CD4-positive, alpha-beta memory T cell (primary cell): ENCODE data around the gene TOMM40L. TPM values are rescaled to one million over a fixed set of nuclear protein-coding genes. Genes with fewer than 3 reads are reported as not detected.

Experiments
- CTCF ChIA-PET: fragments of 350-600 bp; sonication (Branson Sonifier 250); formaldehyde crosslinking; loops from one replicate; lab custom pipeline; 2021; ENCODE audit warnings: inconsistent platforms; ENCODE audit not compliant: partially characterized antibody; lab: Charles Lee
- POLR2A ChIA-PET: fragments of 350-600 bp; sonication (Branson Sonifier 250); formaldehyde crosslinking; loops from one replicate; lab custom pipeline; 2021; ENCODE audit not compliant: partially characterized antibody; lab: Charles Lee
- DNase-seq, 5 donors: peaks; one replicate each; pipeline versions ENCODE4 v3.0.0 to v3.0.0-alpha.2; 2020 to 2022; ENCODE audit warnings: mixed read lengths in 1 of 5
- H3K27ac ChIP-seq: one replicate; pipeline ENCODE4 v1.7.0; 2013; ENCODE audit warnings: low read depth, low read length
- H3K27me3 ChIP-seq: 2 replicates; pipeline ENCODE4 v1.7.0; 2013; ENCODE audit warnings: mild to moderate bottlenecking, low read length, moderate library complexity; ENCODE audit not compliant: insufficient read depth
- H3K36me3 ChIP-seq: 2 replicates; pipeline ENCODE4 v1.7.0; 2013; ENCODE audit warnings: mild to moderate bottlenecking, low read length, moderate library complexity; ENCODE audit not compliant: insufficient read depth
- H3K4me1 ChIP-seq: 2 replicates; pipeline ENCODE4 v1.7.0; 2013; ENCODE audit warnings: mild to moderate bottlenecking, low read length, moderate library complexity; ENCODE audit not compliant: insufficient read depth
- H3K4me3 ChIP-seq, 2 donors: one replicate each; pipeline ENCODE4 v1.7.0; 2013; ENCODE audit warnings: low read length in 2 of 2, mild to moderate bottlenecking in 1 of 2
- H3K9me3 ChIP-seq, 2 donors: one replicate each; pipeline ENCODE4 v1.7.0; 2013; ENCODE audit warnings: low read length in 2 of 2, control low read depth in 1 of 2; ENCODE audit not compliant: control insufficient read depth in 1 of 2
- H3K27ac Mint-ChIP-seq, 7 donors: one replicate each; pipeline ENCODE4 v1.8.0; 2020 to 2021; ENCODE audit warnings: mixed read lengths in 7 of 7, mild to moderate bottlenecking in 6 of 7, inconsistent platforms in 3 of 7, moderate library complexity in 3 of 7
- H3K27me3 Mint-ChIP-seq, 2 donors: one replicate each; pipeline ENCODE4 v1.8.0; 2020 to 2021; ENCODE audit warnings: mixed read lengths in 2 of 2
- H3K36me3 Mint-ChIP-seq, 2 donors: one replicate each; pipeline ENCODE4 v1.8.0; 2020 to 2021; ENCODE audit warnings: mixed read lengths in 2 of 2, inconsistent platforms in 1 of 2, mild to moderate bottlenecking in 1 of 2
- H3K4me1 Mint-ChIP-seq, 4 donors: one replicate each; pipeline ENCODE4 v1.8.0; 2020 to 2021; ENCODE audit warnings: mixed read lengths in 4 of 4, mild to moderate bottlenecking in 1 of 4
- H3K4me3 Mint-ChIP-seq, 8 donors: one replicate each; pipeline ENCODE4 v1.8.0; 2020 to 2021; ENCODE audit warnings: mixed read lengths in 8 of 8, mild to moderate bottlenecking in 7 of 8, moderate library complexity in 6 of 8, inconsistent platforms in 3 of 8
- H3K9me3 Mint-ChIP-seq, 8 donors: one replicate each; pipeline ENCODE4 v1.8.0; 2020 to 2021; ENCODE audit warnings: mixed read lengths in 8 of 8, mild to moderate bottlenecking in 5 of 8, inconsistent platforms in 3 of 8, moderate library complexity in 1 of 8
- intact Hi-C: fragments of 100-400 bp; cut with micrococcal nuclease; formaldehyde crosslinking; loops from one replicate; pipeline ENCODE4 v1.15.1; 2023
- polyA plus RNA-seq, 2 donors: library from polyadenylated mRNA; unstranded; fragments of 300-500 nt; fragmentation: Illumina TruSeq; gene quantifications; one replicate each; pipeline ENCODE4 v1.2.3, GENCODE V29; 2021
- total RNA-seq, 2 experiments: library from RNA; stranded (reverse); gene quantifications; one replicate each; pipeline ENCODE4 v1.2.3, GENCODE V29; 2021

Gene TOMM40L
- total and polyA plus RNA-seq, 4 experiments from 2014 or later, result 2.9 to 8.8 (median 7.5) TPM

GRCh38 chr1:161229896-161230295 lies 4.0 kb downstream of the TOMM40L start:
- peak overlapping the region in 2 of 7 donors; percentile 42 to 79 for H3K27ac Mint-ChIP-seq
- ChIA-PET POLR2A (interaction anchor here (0.9 kb wide), 1 partner anchor 28 kb away, joined by 3 read pairs; no protein-coding TSS in a partner anchor), CTCF (interaction anchor here (0.8 to 13.2 kb wide), 14 partner anchors 11 to 509 kb away, joined by 3 to 245 read pairs (median 4); partner anchors contain the start of gene PPOX)
- Histone ChIP-seq H3K4me3 (no peak overlapping the region), H3K27me3 (no peaks in the 10 kb centered on the region), H3K36me3 (peaks cover 24% of the 10 kb centered on the region), H3K9me3 (no peaks in the 10 kb centered on the region), H3K4me1 (peaks cover 28% of the 10 kb centered on the region), H3K27ac (no peak overlapping the region)
- peak overlapping the region in 1 of 8 donors; percentile 14 for H3K4me3 Mint-ChIP-seq
- peaks cover 4 to 32% of the 10 kb centered on the region in 2 donors for H3K36me3 Mint-ChIP-seq
- no peak for DNase-seq
- peaks cover 20 to 37% (median 28%) of the 10 kb centered on the region in 4 donors for H3K4me1 Mint-ChIP-seq
- H3K27me3 Mint-ChIP-seq, result no peaks in the 10 kb centered on the region
- intact Hi-C loops, result loop anchor here (5.0 to 10.0 kb wide), 2 partner anchors 137 to 515 kb away; partner anchors contain the start of genes CFAP126 and DUSP12
- no peaks in the 10 kb centered on the region for H3K9me3 Mint-ChIP-seq

DNA sequence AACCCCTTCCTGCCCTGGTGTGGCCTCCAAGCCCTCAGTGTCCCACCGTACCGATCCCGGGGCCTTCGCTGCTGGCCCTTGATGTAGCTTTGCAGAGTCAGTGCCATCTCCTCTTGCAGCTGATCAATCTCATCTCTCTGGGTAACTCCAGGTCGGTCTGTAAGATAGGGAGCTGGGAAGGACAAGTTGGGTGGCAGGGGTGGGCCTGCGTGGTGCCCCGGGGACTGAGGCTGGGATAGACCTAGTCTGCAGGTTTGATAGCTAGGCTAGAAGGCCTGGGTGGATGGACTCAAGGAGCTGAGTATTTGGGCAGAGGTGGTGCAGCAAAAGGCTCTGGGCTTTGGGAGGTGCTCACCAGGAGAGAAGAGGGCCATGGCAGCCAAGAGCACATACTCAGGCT lies 4.9 kb downstream of the TOMM40L start:
- Mint-ChIP-seq H3K27me3 (no peaks in the 10 kb centered on the region), H3K27ac (peak overlapping the region in 2 of 7 donors; percentile 15 to 70), H3K9me3 (no peaks in the 10 kb centered on the region), H3K4me1 (peaks cover 14 to 29% (median 22%) of the 10 kb centered on the region in 4 donors), H3K4me3 (no peak overlapping the region), H3K36me3 (peaks cover 4 to 32% of the 10 kb centered on the region in 2 donors)
- Histone ChIP-seq H3K4me1 (peaks cover 21% of the 10 kb centered on the region), H3K27me3 (no peaks in the 10 kb centered on the region), H3K9me3 (no peaks in the 10 kb centered on the region), H3K27ac (no peak overlapping the region), H3K36me3 (peaks cover 24% of the 10 kb centered on the region), H3K4me3 (no peak overlapping the region)
- intact Hi-C loops, result no loop called here
- no peak for DNase-seq
- CTCF ChIA-PET, result interaction anchor here (1.1 to 13.2 kb wide), 7 partner anchors 20 to 508 kb away, joined by 3 to 245 read pairs (median 8); partner anchors contain the start of gene PPOX
- POLR2A ChIA-PET, result no interaction called here

DNA sequence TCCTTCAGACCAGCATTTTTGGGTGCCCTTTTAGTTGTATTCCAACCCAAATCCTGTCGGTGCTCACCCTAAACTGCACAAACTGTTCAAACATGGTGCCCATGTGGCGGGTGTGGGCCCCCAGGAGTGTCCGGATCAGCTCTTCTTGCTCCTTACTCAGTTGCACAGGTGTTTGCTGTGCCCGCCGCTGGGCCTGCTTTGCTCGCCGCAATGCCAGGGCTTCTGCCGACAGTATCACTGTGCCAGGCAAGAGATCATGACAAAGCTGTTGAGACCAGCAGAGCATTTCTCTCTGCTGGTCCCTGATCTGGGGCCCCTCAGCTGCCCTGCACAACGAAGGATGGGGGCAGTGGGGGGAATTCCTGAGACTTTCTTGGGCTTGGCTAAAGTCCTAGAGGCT lies 7.2 kb downstream of the TOMM40L start:
- ChIA-PET CTCF (no interaction called here), POLR2A (no interaction called here)
- H3K4me1 ChIP-seq, result peaks cover under 1% of the 10 kb centered on the region
- Mint-ChIP-seq H3K9me3 (no peaks in the 10 kb centered on the region), H3K27ac (peak overlapping the region in 1 of 7 donors; percentile 15), H3K27me3 (peaks cover 1 to 4% of the 10 kb centered on the region in 2 donors), H3K4me1 (peaks cover 0 to 5% (median 2%) of the 10 kb centered on the region in 4 donors), H3K36me3 (peaks cover 4 to 23% of the 10 kb centered on the region in 2 donors), H3K4me3 (no peak overlapping the region)
- intact Hi-C loops, result no loop called here
- no peak overlapping the region for H3K4me3 ChIP-seq
- H3K27ac ChIP-seq, result no peak overlapping the region
- DNase-seq, result no peak
- no peaks in the 10 kb centered on the region for H3K9me3 ChIP-seq
- peaks cover 24% of the 10 kb centered on the region for H3K36me3 ChIP-seq
- no peaks in the 10 kb centered on the region for H3K27me3 ChIP-seq

GRCh38 chr1:161235957-161236775 lies 10.3 kb downstream of the TOMM40L start:
- Histone ChIP-seq H3K9me3 (no peaks in the 10 kb centered on the region), H3K4me3 (no peak overlapping the region), H3K36me3 (no peaks in the 10 kb centered on the region), H3K27me3 (no peaks in the 10 kb centered on the region), H3K27ac (no peak overlapping the region), H3K4me1 (no peaks in the 10 kb centered on the region)
- ChIA-PET POLR2A (interaction anchor here (0.7 kb wide), 1 partner anchor 173 kb away, joined by 4 read pairs; no protein-coding TSS in a partner anchor), CTCF (interaction anchor here (1.2 kb wide), 1 partner anchor 55 kb away, joined by 5 read pairs; no protein-coding TSS in a partner anchor)
- intact Hi-C loops, result no loop called here
- Mint-ChIP-seq H3K9me3 (no peaks in the 10 kb centered on the region), H3K4me1 (no peaks in the 10 kb centered on the region), H3K36me3 (no peaks in the 10 kb centered on the region), H3K27me3 (peaks cover 8 to 10% of the 10 kb centered on the region in 2 donors), H3K4me3 (no peak overlapping the region), H3K27ac (peak overlapping the region in 1 of 7 donors; percentile 36)
- no peak for DNase-seq

- intact Hi-C loops, result no loop called here
- Histone ChIP-seq H3K4me1 (no peaks in the 10 kb centered on the region), H3K9me3 (no peaks in the 10 kb centered on the region), H3K27ac (no peak within 1 kb of the TSS), H3K4me3 (no peak within 1 kb of the TSS), H3K36me3 (no peaks in the 10 kb centered on the region), H3K27me3 (no peaks in the 10 kb centered on the region)
- no peaks in the 10 kb centered on the region for H3K9me3 Mint-ChIP-seq
- no peak for DNase-seq
- no peak within 1 kb of the TSS for H3K4me3 Mint-ChIP-seq
- ChIA-PET POLR2A (no interaction called here), CTCF (interaction anchor here (1.0 kb wide), 1 partner anchor 11 kb away, joined by 3 read pairs; no protein-coding TSS in a partner anchor)
- H3K36me3 Mint-ChIP-seq, result no peaks in the 10 kb centered on the region
- H3K27me3 Mint-ChIP-seq, result peaks cover 11 to 12% of the 10 kb centered on the region in 2 donors
- H3K4me1 Mint-ChIP-seq, result no peaks in the 10 kb centered on the region
- peak within 1 kb of the TSS in 1 of 7 donors; percentile 66 for H3K27ac Mint-ChIP-seq
Measured at GRCh38 chr1:161238039-161238473, 12.2 kb downstream of the TOMM40L start, which contains the start of gene NR1I3. NR1I3 (minus strand) TSS chr1:161238203; CDS start chr1:161236565, 1,638 bp downstream.

DNA sequence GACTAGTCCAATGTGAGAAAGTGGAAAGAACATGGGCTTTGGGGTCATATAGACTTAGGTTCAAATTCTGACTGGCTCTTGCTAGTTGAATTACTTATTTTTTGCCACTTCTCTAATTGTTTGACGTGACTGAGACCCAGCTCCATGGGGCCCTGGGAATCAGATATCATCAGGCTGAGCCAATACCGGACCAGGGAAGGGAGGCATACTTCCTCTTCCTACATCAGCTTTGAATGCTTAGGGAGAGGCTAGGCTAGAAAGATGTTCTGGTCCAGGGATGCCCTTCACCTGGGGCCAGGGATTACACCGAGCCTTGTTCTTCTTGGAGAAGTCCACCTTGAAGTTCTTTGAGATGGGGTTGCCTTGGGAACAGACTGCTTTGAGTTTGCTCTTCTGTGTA lies 15.8 kb downstream of the TOMM40L start:
- H3K27ac Mint-ChIP-seq, result no peak overlapping the region
- intact Hi-C loops, result no loop called here
- CTCF ChIA-PET, result interaction anchor here (1.0 kb wide), 1 partner anchor 50 kb away, joined by 3 read pairs; no protein-coding TSS in a partner anchor

DNA sequence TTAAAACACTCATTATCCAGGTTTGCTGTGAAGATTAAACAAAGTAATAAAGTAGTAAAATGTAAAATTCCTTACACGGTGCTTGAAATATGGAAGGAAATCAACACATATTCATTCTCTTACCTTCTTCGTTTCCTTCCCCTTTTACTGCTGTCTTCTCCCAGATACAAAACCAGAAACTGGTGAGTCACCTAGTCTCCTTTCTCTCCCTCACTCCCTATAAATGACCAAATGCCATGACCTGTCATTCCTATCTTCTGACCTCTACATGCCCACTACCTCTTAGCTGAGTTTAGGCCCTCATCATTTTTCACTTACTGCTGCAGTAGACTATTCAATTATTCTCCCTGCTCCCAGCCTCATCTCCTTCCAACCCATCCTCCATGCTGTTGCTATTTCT lies 16.5 kb downstream of the TOMM40L start:
- Mint-ChIP-seq H3K27ac (no peak overlapping the region), H3K36me3 (no peaks in the 10 kb centered on the region), H3K4me3 (no peak overlapping the region), H3K4me1 (no peaks in the 10 kb centered on the region), H3K9me3 (no peaks in the 10 kb centered on the region), H3K27me3 (peaks cover 11 to 12% of the 10 kb centered on the region in 2 donors)
- intact Hi-C loops, result no loop called here
- no peak overlapping the region for H3K4me3 ChIP-seq
- H3K9me3 ChIP-seq, result no peaks in the 10 kb centered on the region
- no peaks in the 10 kb centered on the region for H3K36me3 ChIP-seq
- ChIA-PET POLR2A (no interaction called here), CTCF (no interaction called here)
- H3K27me3 ChIP-seq, result no peaks in the 10 kb centered on the region
- H3K4me1 ChIP-seq, result no peaks in the 10 kb centered on the region
- DNase-seq, result no peak
- no peak overlapping the region for H3K27ac ChIP-seq

More for the DNA sequence above, 15.8 kb downstream of the TOMM40L start:
- H3K36me3 ChIP-seq, result no peaks in the 10 kb centered on the region
- no peaks in the 10 kb centered on the region for H3K9me3 ChIP-seq
- H3K4me1 ChIP-seq, result no peaks in the 10 kb centered on the region
- no peaks in the 10 kb centered on the region for H3K36me3 Mint-ChIP-seq
- POLR2A ChIA-PET, result no interaction called here
- H3K4me3 ChIP-seq, result no peak overlapping the region
- H3K4me3 Mint-ChIP-seq, result no peak overlapping the region
- DNase-seq, result no peak
- no peak overlapping the region for H3K27ac ChIP-seq
- no peaks in the 10 kb centered on the region for H3K4me1 Mint-ChIP-seq
- no peaks in the 10 kb centered on the region for H3K9me3 Mint-ChIP-seq
- peaks cover 11 to 12% of the 10 kb centered on the region in 2 donors for H3K27me3 Mint-ChIP-seq
- no peaks in the 10 kb centered on the region for H3K27me3 ChIP-seq
